DND-41 (cell line): ENCODE measurements around the gene C6orf132.

Experiments
- ATAC-seq: fragments of 200-7000 bp; cut with Tn5 transposase; 3 replicates; pipeline ENCODE4 v1.9.1; 2021; ENCODE audit warnings: low read depth; ENCODE audit not compliant: insufficient read depth
- DNase-seq: peaks from one replicate; pipeline ENCODE4 v3.0.0-alpha.2; 2020
- H2AFZ ChIP-seq: 2 replicates; pipeline ENCODE4 v1.6.0; 2012; ENCODE audit warnings: low read depth, low read length
- H3K27ac ChIP-seq: 2 replicates; pipeline ENCODE4 v1.5.1; 2012; ENCODE audit warnings: low read length, inconsistent platforms
- H3K27me3 ChIP-seq: fragments of 200-600 bp; sonication (generic); 2 replicates; pipeline ENCODE4 v1.6.0; 2012; ENCODE audit warnings: low read length, mild to moderate bottlenecking, inconsistent platforms; ENCODE audit not compliant: insufficient read depth, poor library complexity
- H3K36me3 ChIP-seq: 2 replicates; pipeline ENCODE4 v1.5.1; 2012; ENCODE audit warnings: low read length, inconsistent platforms; ENCODE audit not compliant: insufficient read depth
- H3K4me1 ChIP-seq: 2 replicates; pipeline ENCODE4 v1.5.1; 2012; ENCODE audit warnings: mild to moderate bottlenecking, low read length; ENCODE audit not compliant: insufficient read depth
- H3K4me2 ChIP-seq: 2 replicates; pipeline ENCODE4 v1.6.0; 2012; ENCODE audit warnings: mild to moderate bottlenecking, moderate library complexity, low read length, inconsistent platforms; ENCODE audit not compliant: insufficient read depth
- H3K4me3 ChIP-seq, 2 experiments: fragments of 200-600 bp in 1 of 2; shearing (Covaris generic) in 1 of 2; 2 replicates each; pipeline ENCODE4 v1.5.1; 2012 to 2016; ENCODE audit warnings: inconsistent platforms in 2 of 2, low read length in 2 of 2, mild to moderate bottlenecking in 2 of 2, low read depth in 1 of 2, moderate library complexity in 1 of 2
- H3K79me2 ChIP-seq: 2 replicates; pipeline ENCODE4 v1.6.0; 2012; ENCODE audit warnings: low read length, inconsistent platforms; ENCODE audit not compliant: insufficient read depth
- H3K9ac ChIP-seq: 2 replicates; pipeline ENCODE4 v1.6.0; 2012; ENCODE audit warnings: low read depth, mild to moderate bottlenecking, inconsistent platforms, low read length, moderate library complexity
- H3K9me3 ChIP-seq: 2 replicates; pipeline ENCODE4 v1.5.1; 2012; ENCODE audit warnings: low read length, moderate library complexity, mild to moderate bottlenecking, inconsistent platforms; ENCODE audit not compliant: insufficient read depth, severe bottlenecking
- H4K20me1 ChIP-seq: 2 replicates; pipeline ENCODE4 v1.6.0; 2012; ENCODE audit warnings: low read length; ENCODE audit not compliant: insufficient read depth
- CTCF ChIP-seq: IDR thresholded peaks from 2 replicates; pipeline ENCODE4 v1.5.1; 2012; ENCODE audit warnings: borderline replicate concordance, low read length, moderate library complexity, mild to moderate bottlenecking; ENCODE audit not compliant: poor library complexity, severe bottlenecking; ENCODE audit errors: extremely low read depth
- EZH2 ChIP-seq: IDR thresholded peaks from 3 replicates; pipeline ENCODE4 v1.6.1; 2012; ENCODE audit warnings: borderline replicate concordance, low read depth, mild to moderate bottlenecking, moderate library complexity, low read length, inconsistent platforms; ENCODE audit not compliant: severe bottlenecking

C6orf132 gene

GRCh38 chr6:42135722-42136121 is 6.7 kb downstream of the C6orf132 start:
- Histone ChIP-seq H3K27ac (no peak overlapping the region), H3K9ac (no peak overlapping the region), H3K4me2 (no peak overlapping the region), H3K4me1 (no peaks in the 10 kb centered on the region), H3K36me3 (no peaks in the 10 kb centered on the region), H2AFZ (no peak overlapping the region), H3K4me3 (no peak overlapping the region), H4K20me1 (no peaks in the 10 kb centered on the region), H3K9me3 (no peaks in the 10 kb centered on the region), H3K27me3 (no peaks in the 10 kb centered on the region), H3K79me2 (no peaks in the 10 kb centered on the region)
- ATAC-seq (no peak), DNase-seq (no peak)
- TF ChIP-seq EZH2 (no peak), CTCF (no peak)

- Histone ChIP-seq H3K79me2 (no peaks in the 10 kb centered on the region), H3K4me3 (no peak overlapping the region), H3K27me3 (no peaks in the 10 kb centered on the region), H2AFZ (no peak overlapping the region), H3K36me3 (no peaks in the 10 kb centered on the region), H4K20me1 (no peaks in the 10 kb centered on the region), H3K9me3 (no peaks in the 10 kb centered on the region), H3K27ac (no peak overlapping the region), H3K4me2 (no peak overlapping the region), H3K9ac (no peak overlapping the region), H3K4me1 (no peaks in the 10 kb centered on the region)
- DNase-seq (no peak), ATAC-seq (no peak)
- TF ChIP-seq CTCF (no peak), EZH2 (no peak)
These were observed 7.3 kb downstream of the C6orf132 start for GRCh38 chr6:42135161-42135560.

- H3K4me2 ChIP-seq, result no peak overlapping the region
These were observed 8.5 kb downstream of the C6orf132 start for GRCh38 chr6:42133926-42134325.

More at GRCh38 chr6:42133926-42134325, 8.5 kb downstream of the C6orf132 start:
- Histone ChIP-seq H3K4me3 (no peak overlapping the region), H3K79me2 (no peaks in the 10 kb centered on the region), H3K27ac (no peak overlapping the region), H3K9me3 (no peaks in the 10 kb centered on the region), H4K20me1 (no peaks in the 10 kb centered on the region), H3K36me3 (no peaks in the 10 kb centered on the region), H3K9ac (no peak overlapping the region), H3K27me3 (no peaks in the 10 kb centered on the region), H3K4me1 (no peaks in the 10 kb centered on the region), H2AFZ (no peak overlapping the region)
- ATAC-seq (no peak), DNase-seq (no peak)
- TF ChIP-seq EZH2 (no peak), CTCF (no peak)
